ENCODE results near the gene KRTAP10-4. TPM values are rescaled to one million over a fixed set of nuclear protein-coding genes. Genes with fewer than 3 reads are reported as not detected.

Gene KRTAP10-4
- total and polyA plus RNA-seq, 10 of the 15 experiments (the other 5 are each of a cell fraction or from before 2014, with no cell fraction given), result not detected

DNA sequence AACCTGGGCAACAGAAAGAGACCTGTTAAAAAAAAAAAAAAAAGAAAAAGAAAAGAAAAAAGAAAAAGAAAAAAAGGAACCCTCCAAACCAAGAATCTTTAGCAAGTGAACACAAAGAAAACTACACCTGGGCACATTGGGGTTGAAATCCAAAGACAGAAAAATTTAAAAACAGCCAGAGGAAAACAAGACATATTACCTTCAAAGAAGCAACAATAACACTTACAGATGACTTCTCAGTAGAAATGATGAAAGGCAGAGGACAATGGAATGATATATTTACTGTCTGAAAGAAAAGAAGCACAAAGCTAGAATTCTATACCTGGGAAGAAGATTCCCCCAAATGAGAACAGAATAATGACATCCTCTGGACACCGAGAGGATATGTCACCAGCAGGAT lies 30.8 kb upstream of the KRTAP10-4 start:
- ChIA-PET CTCF (no interaction called here), RAD21 (ENCODE audit: unreplicated experiment) (no interaction called here), POLR2A (no interaction called here), SMC1A (ENCODE audit: uncharacterized antibody, unreplicated experiment) (no interaction called here)
- Histone ChIP-seq H3K27ac (ENCODE audit: control insufficient read depth, insufficient read depth) (no peak overlapping the region), H3K9ac (ENCODE audit: control insufficient read depth, insufficient read depth, low read length) (no peak overlapping the region), H3K4me1 (ENCODE audit: control insufficient read depth, insufficient read depth, low read length) (no peaks in the 10 kb centered on the region), H4K20me1 (ENCODE audit: control insufficient read depth, insufficient read depth) (no peaks in the 10 kb centered on the region), H3K4me3 (no peak overlapping the region), H3K4me2 (ENCODE audit: control insufficient read depth, insufficient read depth) (no peak overlapping the region), H3K79me2 (ENCODE audit: control insufficient read depth, insufficient read depth, low read length) (no peaks in the 10 kb centered on the region), H2AFZ (ENCODE audit: control insufficient read depth, low read depth, low read length) (no peak overlapping the region), H3K27me3 (replicated peaks in 1 of 2; ENCODE audit: control insufficient read depth in 2 of 2, insufficient read depth in 2 of 2, low read length in 1 of 2) (no peaks in the 10 kb centered on the region), H3K36me3 (ENCODE audit: control insufficient read depth in 2 of 2, insufficient read depth in 2 of 2, low read length in 1 of 2) (no peaks in the 10 kb centered on the region), H3K9me3 (replicated peaks; ENCODE audit: control insufficient read depth, insufficient read depth, low read length) (no peaks in the 10 kb centered on the region; the same call in 2 of the 3 replicates)
- ATAC-seq (no peak), DNase-seq (ENCODE audit: low read depth, low spot score) (no peak), FAIRE-seq (no peak)
- WGBS (ENCODE audit: insufficient coverage, insufficient replicate concordance, low lambda C conversion rate, missing lambda C conversion rate), result 0% methylated on average over 1 of the region's 1 CpG
- intact Hi-C loops (cut with micrococcal nuclease; ENCODE audit: unreplicated experiment) (no loop called here), in situ Hi-C loops (cut with MboI) (no loop called here)
- TF ChIP-seq TCF3 (IDR thresholded peaks at IDR 0.05; ENCODE audit: borderline replicate concordance, insufficient read depth, low read depth, low read length) (no peak), RCOR1 (conservative IDR thresholded peaks at IDR 0.05; ENCODE audit: low read depth, low read length) (no peak), EGR1 (IDR thresholded peaks at IDR 0.05; ENCODE audit: borderline replicate concordance in 1 of 2, low read depth in 2 of 2, low read length in 2 of 2) (no peak), RAD21 (IDR thresholded peaks at IDR 0.05; ENCODE audit: insufficient read depth, low read depth, low read length) (no peak), HDAC6 (IDR thresholded peaks at IDR 0.05; ENCODE audit: unreplicated experiment) (no peak), CREB1 (IDR thresholded peaks at IDR 0.05; ENCODE audit: low read depth) (no peak), POLR2A (IDR thresholded peaks at IDR 0.05; ENCODE audit: low read depth, low read length) (no peak), ZSCAN29 (IDR thresholded peaks at IDR 0.05) (no peak), MEF2A (IDR thresholded peaks at IDR 0.05; ENCODE audit: insufficient read depth, low read depth, low read length) (no peak), GATAD2B (conservative IDR thresholded peaks at IDR 0.05; ENCODE audit: low read depth) (no peak)
- TF ChIP-seq, protein P1, sequence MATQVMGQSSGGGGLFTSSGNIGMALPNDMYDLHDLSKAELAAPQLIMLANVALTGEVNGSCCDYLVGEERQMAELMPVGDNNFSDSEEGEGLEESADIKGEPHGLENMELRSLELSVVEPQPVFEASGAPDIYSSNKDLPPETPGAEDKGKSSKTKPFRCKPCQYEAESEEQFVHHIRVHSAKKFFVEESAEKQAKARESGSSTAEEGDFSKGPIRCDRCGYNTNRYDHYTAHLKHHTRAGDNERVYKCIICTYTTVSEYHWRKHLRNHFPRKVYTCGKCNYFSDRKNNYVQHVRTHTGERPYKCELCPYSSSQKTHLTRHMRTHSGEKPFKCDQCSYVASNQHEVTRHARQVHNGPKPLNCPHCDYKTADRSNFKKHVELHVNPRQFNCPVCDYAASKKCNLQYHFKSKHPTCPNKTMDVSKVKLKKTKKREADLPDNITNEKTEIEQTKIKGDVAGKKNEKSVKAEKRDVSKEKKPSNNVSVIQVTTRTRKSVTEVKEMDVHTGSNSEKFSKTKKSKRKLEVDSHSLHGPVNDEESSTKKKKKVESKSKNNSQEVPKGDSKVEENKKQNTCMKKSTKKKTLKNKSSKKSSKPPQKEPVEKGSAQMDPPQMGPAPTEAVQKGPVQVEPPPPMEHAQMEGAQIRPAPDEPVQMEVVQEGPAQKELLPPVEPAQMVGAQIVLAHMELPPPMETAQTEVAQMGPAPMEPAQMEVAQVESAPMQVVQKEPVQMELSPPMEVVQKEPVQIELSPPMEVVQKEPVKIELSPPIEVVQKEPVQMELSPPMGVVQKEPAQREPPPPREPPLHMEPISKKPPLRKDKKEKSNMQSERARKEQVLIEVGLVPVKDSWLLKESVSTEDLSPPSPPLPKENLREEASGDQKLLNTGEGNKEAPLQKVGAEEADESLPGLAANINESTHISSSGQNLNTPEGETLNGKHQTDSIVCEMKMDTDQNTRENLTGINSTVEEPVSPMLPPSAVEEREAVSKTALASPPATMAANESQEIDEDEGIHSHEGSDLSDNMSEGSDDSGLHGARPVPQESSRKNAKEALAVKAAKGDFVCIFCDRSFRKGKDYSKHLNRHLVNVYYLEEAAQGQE (IDR thresholded peaks at IDR 0.05; ENCODE audit: low read depth, low read length), result no peak
- TF ChIP-seq, protein P2, sequence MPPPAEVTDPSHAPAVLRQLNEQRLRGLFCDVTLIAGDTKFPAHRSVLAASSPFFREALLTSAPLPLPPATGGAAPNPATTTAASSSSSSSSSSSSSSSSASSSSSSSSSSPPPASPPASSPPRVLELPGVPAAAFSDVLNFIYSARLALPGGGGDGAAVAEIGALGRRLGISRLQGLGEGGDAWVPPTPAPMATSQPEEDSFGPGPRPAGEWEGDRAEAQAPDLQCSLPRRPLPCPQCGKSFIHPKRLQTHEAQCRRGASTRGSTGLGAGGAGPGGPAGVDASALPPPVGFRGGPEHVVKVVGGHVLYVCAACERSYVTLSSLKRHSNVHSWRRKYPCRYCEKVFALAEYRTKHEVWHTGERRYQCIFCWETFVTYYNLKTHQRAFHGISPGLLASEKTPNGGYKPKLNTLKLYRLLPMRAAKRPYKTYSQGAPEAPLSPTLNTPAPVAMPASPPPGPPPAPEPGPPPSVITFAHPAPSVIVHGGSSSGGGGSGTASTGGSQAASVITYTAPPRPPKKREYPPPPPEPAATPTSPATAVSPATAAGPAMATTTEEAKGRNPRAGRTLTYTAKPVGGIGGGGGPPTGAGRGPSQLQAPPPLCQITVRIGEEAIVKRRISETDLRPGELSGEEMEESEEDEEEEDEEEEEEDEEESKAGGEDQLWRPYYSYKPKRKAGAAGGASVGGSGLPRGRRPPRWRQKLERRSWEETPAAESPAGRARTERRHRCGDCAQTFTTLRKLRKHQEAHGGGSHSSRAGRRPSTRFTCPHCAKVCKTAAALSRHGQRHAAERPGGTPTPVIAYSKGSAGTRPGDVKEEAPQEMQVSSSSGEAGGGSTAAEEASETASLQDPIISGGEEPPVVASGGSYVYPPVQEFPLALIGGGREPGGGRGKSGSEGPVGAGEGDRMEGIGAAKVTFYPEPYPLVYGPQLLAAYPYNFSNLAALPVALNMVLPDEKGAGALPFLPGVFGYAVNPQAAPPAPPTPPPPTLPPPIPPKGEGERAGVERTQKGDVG (CRISPR knock-in tag; IDR thresholded peaks at IDR 0.05), result no peak
- no TSS peak for BruUV-seq (replicated peaks)

Data from GM12878 (cell line).